ENCODE results near the gene PKNOX2.

Gene PKNOX2

GRCh38 chr11:125301346-125301745 lies 136.8 kb downstream of the PKNOX2 start:
- no peak for TF ChIP-seq CTCF (IDR thresholded peaks at IDR 0.05; ENCODE audit: control insufficient read depth, extremely low read depth, insufficient read depth)
- no peak overlapping the region for H3K4me3 ChIP-seq (ENCODE audit: low read depth, low read length)
- DNase-seq (ENCODE audit: low read depth): no peak

GRCh38 chr11:125303186-125303585 lies 138.6 kb downstream of the PKNOX2 start:
- H3K4me3 ChIP-seq (ENCODE audit: low read depth, low read length): no peak overlapping the region
- DNase-seq (ENCODE audit: low read depth): no peak
- TF ChIP-seq CTCF (IDR thresholded peaks at IDR 0.05; ENCODE audit: control insufficient read depth, extremely low read depth, insufficient read depth): no peak

GRCh38 chr11:125303694-125304093 lies 139.1 kb downstream of the PKNOX2 start:
- no peak for TF ChIP-seq CTCF (IDR thresholded peaks at IDR 0.05; ENCODE audit: control insufficient read depth, extremely low read depth, insufficient read depth)
- no peak for DNase-seq (ENCODE audit: low read depth)
- no peak overlapping the region for H3K4me3 ChIP-seq (ENCODE audit: low read depth, low read length)

GRCh38 chr11:125304136-125304535 lies 139.6 kb downstream of the PKNOX2 start:
- DNase-seq (ENCODE audit: low read depth): no peak
- TF ChIP-seq CTCF (IDR thresholded peaks at IDR 0.05; ENCODE audit: control insufficient read depth, extremely low read depth, insufficient read depth): no peak

GRCh38 chr11:125304876-125305275 lies 140.3 kb downstream of the PKNOX2 start:
- no peak overlapping the region for H3K4me3 ChIP-seq (ENCODE audit: low read depth, low read length)
- no peak for TF ChIP-seq CTCF (IDR thresholded peaks at IDR 0.05; ENCODE audit: control insufficient read depth, extremely low read depth, insufficient read depth)
- no peak for DNase-seq (ENCODE audit: low read depth)

More at GRCh38 chr11:125304136-125304535, 139.6 kb downstream of the PKNOX2 start:
- no peak overlapping the region for H3K4me3 ChIP-seq (ENCODE audit: low read depth, low read length)

GRCh38 chr11:125305345-125305744 lies 140.8 kb downstream of the PKNOX2 start:
- DNase-seq (ENCODE audit: low read depth): no peak
- no peak for TF ChIP-seq CTCF (IDR thresholded peaks at IDR 0.05; ENCODE audit: control insufficient read depth, extremely low read depth, insufficient read depth)
- H3K4me3 ChIP-seq (ENCODE audit: low read depth, low read length): no peak overlapping the region

- DNase-seq (ENCODE audit: low read depth): no peak
- no peak for TF ChIP-seq CTCF (IDR thresholded peaks at IDR 0.05; ENCODE audit: control insufficient read depth, extremely low read depth, insufficient read depth)
- no peak overlapping the region for H3K4me3 ChIP-seq (ENCODE audit: low read depth, low read length)
Observed at GRCh38 chr11:125306476-125306875, 141.9 kb downstream of the PKNOX2 start.
